Ishikawa (cell line): ENCODE data around the gene ABHD16A.

Experiments
- CEBPB ChIP-seq: IDR thresholded peaks from 2 replicates; pipeline ENCODE4 v1.6.1; 2012
- CREB1 ChIP-seq: IDR thresholded peaks from 2 replicates; pipeline ENCODE4 v1.6.1; 2012; ENCODE audit warnings: low read depth
- EGR1 ChIP-seq: IDR thresholded peaks from 2 replicates; pipeline ENCODE4 v1.6.1; 2012
- EP300 ChIP-seq: IDR thresholded peaks from 2 replicates; pipeline ENCODE4 v1.6.1; 2012; ENCODE audit warnings: borderline replicate concordance
- FOXM1 ChIP-seq: IDR thresholded peaks from 2 replicates; pipeline ENCODE4 v1.6.1; 2012; ENCODE audit warnings: low read depth, borderline replicate concordance
- MAX ChIP-seq: IDR thresholded peaks from 2 replicates; pipeline ENCODE4 v1.6.1; 2012
- NFIC ChIP-seq: IDR thresholded peaks from 2 replicates; pipeline ENCODE4 v1.6.1; 2012
- RAD21 ChIP-seq: IDR thresholded peaks from 2 replicates; pipeline ENCODE4 v1.6.1; 2012; ENCODE audit warnings: low read depth
- REST ChIP-seq: IDR thresholded peaks from 2 replicates; pipeline ENCODE4 v1.6.1; 2012; ENCODE audit warnings: low read depth, mild to moderate bottlenecking
- TAF1 ChIP-seq: IDR thresholded peaks from 2 replicates; pipeline ENCODE4 v1.6.1; 2012; ENCODE audit warnings: low read depth, mild to moderate bottlenecking
- TCF12 ChIP-seq: IDR thresholded peaks from 2 replicates; pipeline ENCODE4 v1.6.1; 2012; ENCODE audit warnings: low read depth
- TEAD4 ChIP-seq: IDR thresholded peaks from 2 replicates; pipeline ENCODE4 v1.6.1; 2012
- USF1 ChIP-seq: IDR thresholded peaks from 2 replicates; pipeline ENCODE4 v1.6.1; 2012
- YY1 ChIP-seq: IDR thresholded peaks from 2 replicates; pipeline ENCODE4 v1.6.1; 2012; ENCODE audit warnings: low read depth
- ZBTB7A ChIP-seq: IDR thresholded peaks from 2 replicates; pipeline ENCODE4 v1.6.1; 2012; ENCODE audit warnings: low read depth

Gene ABHD16A

GRCh38 chr6:31691564-31692108 is 11.5 kb downstream of the ABHD16A start:
- TF ChIP-seq RAD21 (no peak), CREB1 (no peak), REST (no peak), EGR1 (no peak), ZBTB7A (no peak), EP300 (no peak), TEAD4 (no peak), YY1 (no peak), FOXM1 (no peak), NFIC (no peak), TCF12 (no peak), MAX (no peak), TAF1 (no peak)

GRCh38 chr6:31691078-31691463 is 12.1 kb downstream of the ABHD16A start:
- TF ChIP-seq NFIC: no peak
- no peak for TF ChIP-seq CREB1

- no peak for TF ChIP-seq TAF1
- no peak for TF ChIP-seq MAX
- no peak for TF ChIP-seq EP300
- TF ChIP-seq FOXM1: no peak
- TF ChIP-seq YY1: no peak
- no peak for TF ChIP-seq CEBPB
- no peak for TF ChIP-seq REST
- no peak for TF ChIP-seq CREB1
- TF ChIP-seq ZBTB7A: no peak
- TF ChIP-seq USF1: no peak
- no peak for TF ChIP-seq TCF12
- no peak for TF ChIP-seq TEAD4
- TF ChIP-seq EGR1: no peak
- TF ChIP-seq RAD21: no peak
- TF ChIP-seq NFIC: no peak
These were observed 12.7 kb downstream of the ABHD16A start for GRCh38 chr6:31690231-31691077.

GRCh38 chr6:31689249-31690110 is 13.6 kb downstream of the ABHD16A start:
- TF ChIP-seq TEAD4 (no peak), EP300 (no peak), YY1 (no peak), FOXM1 (no peak), RAD21 (no peak), NFIC (no peak), ZBTB7A (no peak), MAX (no peak), CEBPB (no peak), TCF12 (no peak), CREB1 (no peak), EGR1 (no peak), USF1 (no peak), REST (no peak), TAF1 (no peak)
